ENCODE data around the gene IER2.

Gene IER2, protein sequence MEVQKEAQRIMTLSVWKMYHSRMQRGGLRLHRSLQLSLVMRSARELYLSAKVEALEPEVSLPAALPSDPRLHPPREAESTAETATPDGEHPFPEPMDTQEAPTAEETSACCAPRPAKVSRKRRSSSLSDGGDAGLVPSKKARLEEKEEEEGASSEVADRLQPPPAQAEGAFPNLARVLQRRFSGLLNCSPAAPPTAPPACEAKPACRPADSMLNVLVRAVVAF

DNA sequence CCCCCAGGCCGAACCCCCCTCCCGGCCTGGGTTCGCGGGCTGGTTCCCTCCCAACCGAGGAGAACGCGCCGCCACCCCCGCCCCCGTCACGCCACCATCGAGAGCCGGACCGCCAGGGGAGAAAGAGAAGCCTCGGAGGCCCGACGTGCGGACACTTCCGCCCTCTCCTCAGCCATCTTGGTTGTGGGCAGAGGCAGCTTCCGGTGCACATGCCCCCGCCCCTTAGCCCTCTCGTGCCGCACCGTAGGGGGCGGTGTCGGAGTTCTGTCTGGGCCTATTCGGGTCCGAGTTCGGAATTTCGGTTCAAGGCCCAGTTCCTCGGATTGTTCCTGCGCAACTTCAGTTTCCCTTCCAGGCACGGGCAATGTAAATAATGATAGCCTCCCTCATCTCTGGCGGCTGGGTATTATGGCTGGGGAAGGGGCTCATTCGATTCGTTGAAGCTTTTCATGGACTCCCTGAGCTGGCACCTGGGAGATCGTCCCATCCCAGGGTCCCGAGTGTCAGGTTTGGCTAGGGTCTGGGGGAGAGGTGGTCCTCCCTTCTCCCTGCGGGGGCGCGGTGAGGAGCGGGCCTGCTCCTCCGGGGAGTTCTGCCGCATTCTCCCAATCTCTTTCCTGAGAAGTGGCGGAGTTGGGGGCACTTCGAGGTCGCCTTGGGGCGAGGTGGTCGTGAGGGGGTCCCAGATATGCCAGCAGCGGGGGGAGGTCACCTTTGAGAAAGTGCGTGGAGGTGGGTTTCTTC is at the start of gene IER2, which contains the start of gene STX10:
Gene IER2, plus strand, starts transcription at position 225 of the 744 bp plus-strand sequence. CDS start 2,776 bp downstream, outside the sequence.
Gene STX10, minus strand, starts transcription at position 189 of the 744 bp plus-strand sequence. CDS start 202 bp downstream, outside the sequence.
- DNase-seq (ENCODE audit: low read depth in 2 of 2, low spot score in 1 of 2), result peak; percentile 81 to 91

DNA sequence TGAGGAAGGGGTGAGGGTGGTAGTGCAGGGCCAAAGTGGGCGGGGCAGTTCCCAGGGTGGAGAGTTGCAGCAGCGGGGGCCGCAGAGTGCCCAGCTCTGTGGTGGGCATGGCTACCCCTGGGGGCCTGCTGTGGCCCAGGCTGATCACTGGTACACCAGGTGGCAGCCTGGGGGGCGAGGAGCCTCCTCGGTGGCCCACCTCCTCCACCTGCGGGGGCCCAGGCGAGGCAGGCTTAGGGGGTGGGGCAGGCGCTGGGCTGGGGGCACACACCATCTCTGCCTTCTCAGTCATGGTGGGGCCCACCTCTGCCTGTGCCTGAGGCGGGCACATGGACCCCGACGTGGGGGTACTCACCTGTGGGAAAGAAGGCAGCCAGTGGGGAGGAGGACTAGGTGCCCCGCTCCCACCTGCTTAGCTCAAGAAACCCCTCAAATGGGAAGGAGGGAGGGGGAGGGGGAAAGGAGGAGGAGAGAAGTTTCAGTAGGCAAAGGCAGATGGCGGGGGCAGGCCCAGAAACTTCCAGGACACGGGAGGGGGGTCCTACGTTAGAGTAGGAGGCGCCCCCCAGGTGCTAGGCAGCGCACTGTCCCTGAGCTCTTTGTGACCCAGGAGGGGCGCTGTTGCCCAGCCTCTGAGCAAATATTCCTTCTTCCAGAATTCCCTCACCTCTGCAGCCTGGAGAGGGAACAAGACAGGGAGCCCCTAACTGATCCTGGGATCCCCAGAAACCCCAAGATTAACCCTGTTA is 49.2 kb upstream of the IER2 start:
- DNase-seq (ENCODE audit: low read depth in 2 of 2, low spot score in 1 of 2), result no peak

DNA sequence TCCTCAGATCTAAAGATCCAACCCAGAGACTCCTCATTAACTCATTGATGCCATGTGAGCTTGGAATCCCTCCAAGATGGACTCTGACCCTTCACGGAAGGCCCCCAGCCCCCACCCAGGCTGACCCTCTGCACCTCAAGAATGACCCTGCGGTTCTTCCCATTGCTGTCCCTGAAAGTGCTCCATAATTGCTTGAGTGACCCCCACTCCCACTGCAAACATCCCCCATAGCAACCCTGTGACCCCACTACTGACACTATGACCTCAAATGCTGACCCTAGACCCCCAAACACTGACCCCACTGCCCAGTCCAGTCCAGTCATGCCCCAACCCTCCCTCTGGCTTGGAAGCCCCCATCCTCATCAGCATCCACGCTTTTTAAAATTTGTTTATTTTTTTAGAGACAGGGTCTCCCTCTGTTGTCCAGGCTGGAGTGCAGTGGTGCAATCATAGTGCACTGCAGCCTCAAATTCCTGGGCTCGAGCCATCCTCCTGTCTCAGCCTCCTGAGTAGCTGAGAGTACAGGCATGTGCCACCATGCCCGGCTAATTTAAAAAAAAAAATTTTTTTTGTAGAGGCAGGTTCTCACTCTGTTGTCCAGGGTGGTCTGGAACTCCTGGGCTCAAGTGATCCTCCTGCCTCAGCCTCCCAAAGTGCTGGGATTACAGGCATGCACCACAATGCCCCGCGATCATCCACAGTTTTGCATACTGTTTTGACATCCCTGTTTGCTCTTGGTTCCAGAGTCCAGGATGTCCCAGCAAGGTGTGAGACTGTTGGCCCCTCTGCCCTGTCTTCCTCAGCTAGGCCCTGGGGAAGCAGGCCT is 48.4 kb upstream of the IER2 start:
- no peak for DNase-seq (ENCODE audit: low read depth in 2 of 2, low spot score in 1 of 2)

DNA sequence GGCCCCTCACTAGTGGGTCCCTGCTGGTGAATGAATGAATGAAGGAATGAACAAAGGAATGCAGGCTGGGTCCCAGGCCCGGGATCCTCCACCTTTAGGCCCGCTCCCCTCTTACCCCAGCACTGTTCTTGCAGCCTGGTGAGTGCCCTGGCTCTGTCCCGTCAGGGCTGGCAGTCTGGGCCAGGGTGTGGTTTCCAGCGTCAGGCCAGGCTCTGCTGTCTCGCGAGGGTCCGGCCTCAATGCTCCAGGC is 47.9 kb upstream of the IER2 start:
- DNase-seq (ENCODE audit: low read depth in 2 of 2, low spot score in 1 of 2), result no peak

DNA sequence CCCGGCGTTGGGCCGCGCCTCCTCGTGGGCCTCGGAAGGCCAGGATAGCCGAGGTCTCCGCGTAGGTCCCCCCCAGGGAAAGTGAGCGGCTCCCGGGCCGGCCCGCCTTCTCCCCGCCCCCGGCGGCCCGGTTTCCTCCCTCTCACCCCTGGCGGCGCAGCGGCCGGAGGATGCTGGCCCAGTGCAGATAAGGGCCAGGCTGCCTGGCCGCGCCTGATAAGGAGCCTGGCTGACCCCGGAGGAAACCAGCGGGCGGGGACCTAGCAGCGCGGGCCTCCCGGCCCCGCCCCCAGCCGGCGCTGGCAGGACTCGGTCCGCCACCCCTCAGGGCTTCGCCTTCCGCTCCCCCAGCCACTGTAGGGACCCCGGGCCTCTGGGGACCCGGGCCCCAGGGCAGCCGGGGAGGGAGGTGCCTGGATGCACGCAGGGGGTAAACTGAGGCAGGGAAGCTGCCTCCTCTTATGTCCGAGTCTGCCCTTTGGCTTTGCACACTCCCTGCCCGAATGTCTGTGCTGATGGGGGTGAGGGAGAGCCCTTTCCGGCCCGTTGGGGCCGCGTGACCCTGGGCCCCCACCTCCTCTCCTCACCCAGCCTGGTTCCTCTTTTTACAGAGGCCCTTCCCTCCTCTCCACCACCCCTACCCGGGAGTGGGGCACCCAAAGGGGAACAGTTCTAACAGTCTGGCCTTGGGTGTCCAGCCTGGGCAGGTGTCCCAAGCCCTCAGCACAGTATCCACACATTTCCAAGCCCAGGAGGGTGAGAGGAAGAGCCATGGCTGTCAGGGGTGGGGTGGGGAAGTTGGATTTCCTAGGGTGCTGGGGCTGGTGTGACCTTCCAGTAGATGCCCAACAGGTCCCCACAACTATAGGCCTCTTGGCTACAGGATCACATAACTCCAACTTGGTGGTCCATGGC is 47.3 kb upstream of the IER2 start, which contains the start of gene LYL1:
Gene LYL1, minus strand, starts transcription at position 193 of the 915 bp plus-strand sequence. CDS start 1,687 bp downstream, outside the sequence.
- DNase-seq (ENCODE audit: low read depth in 2 of 2, low spot score in 1 of 2), result no peak

DNA sequence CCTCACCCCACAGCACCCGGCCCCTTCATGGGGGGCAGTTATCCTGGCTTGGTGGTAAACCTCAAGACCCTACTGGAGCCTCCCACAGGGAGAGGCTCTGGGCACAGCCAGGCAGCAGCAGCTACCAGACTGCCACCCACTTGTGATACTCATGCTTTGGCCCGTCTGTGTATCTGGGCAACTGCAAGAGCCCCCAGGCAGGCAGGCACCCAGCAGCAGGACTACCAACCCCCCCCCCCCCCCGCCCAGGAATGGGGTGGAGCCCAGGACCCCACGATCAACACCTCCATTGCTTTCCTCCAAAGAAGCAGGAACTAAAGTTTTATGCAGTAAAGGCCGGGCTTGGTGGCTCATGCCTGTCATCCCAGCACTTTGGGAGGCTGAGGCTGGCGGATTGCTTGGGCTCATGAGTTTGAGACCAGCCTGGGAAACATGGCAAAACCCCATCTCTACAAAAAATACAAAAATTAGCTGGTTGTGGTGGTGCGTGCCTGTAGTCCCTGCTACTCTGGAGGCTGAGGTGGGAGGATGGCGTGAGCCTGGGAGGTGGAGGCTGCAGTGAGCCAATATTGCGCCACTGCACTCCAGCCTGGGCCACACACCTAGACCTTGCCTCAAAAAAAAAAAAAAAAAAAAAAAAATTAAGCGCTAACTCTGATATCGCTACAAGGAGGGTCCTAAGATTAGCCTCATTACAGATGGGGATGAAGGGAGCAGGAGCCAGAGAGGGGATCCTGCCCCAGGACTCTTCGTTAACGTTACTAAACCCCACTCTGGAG is 46.4 kb upstream of the IER2 start:
- DNase-seq (ENCODE audit: low read depth in 2 of 2, low spot score in 1 of 2), result no peak

DNA sequence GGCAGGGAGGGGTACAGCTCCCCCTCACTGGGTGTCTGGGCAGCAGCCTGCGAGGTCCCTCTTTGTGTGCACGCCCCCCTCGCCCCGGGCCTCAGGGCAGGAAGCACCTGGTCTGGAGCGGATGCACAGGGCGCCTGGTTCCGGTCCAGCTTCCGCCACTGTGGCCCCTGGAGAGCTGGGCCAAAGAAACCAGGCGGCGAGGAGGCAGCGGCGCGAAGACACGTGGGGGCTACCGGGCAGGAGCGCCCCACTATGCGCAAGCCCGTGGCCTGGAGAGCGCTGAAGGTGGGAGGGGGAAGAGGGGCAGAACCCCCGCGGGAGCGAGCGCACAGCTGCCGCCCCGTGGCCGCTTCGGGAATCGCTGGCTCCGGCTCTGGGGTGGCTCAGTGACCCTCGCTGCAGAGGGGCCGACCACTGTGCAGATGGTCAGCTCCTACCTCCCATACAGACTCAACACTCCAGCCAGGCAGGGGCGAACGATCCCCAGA is 45.8 kb upstream of the IER2 start:
- peak in 1 of 2 donors; percentile 44 for DNase-seq (ENCODE audit: low read depth in 2 of 2, low spot score in 1 of 2)

DNA sequence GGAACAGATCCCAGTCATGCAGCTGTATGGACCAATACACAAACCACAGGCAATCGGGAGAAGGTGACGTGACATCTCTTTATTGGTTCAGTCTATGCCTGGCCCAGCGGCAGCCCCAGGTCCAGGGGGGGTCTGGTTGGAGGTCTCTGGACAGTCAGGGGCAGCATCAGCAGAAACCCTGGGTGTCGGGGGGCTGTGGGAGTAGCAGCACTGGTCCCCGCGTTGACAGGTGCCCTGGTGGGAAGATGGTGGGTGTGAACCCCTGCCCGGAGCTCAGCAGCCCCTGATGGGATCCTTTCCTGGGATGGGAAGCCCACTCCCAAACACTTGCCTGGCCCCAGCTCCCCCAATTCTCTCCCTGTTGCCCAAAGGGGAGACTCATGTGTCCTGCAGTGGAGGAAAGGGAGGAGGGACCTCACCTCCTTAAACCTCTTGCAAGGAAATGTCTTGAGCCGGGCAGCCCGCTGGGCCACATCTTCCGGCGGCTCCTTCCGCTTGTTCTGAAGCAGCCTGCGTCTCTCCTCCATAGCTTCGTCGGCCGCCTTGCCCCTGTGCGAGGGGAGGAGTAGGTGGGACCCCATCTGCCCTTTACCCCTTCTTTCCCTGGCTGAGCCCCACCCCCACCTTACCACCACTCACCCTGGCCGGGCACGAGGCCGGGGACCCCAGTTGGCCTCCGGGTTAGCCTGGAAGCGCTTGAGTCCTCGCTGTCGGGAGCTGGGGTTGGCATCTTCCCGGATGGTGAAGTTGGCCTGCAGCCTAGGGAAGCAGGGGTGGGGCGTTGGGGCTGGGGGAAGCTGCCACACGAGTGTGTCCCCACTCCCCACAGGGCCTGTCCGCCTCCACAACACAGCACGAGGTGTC is 45.1 kb upstream of the IER2 start:
- no peak for DNase-seq (ENCODE audit: low read depth in 2 of 2, low spot score in 1 of 2)

DNA sequence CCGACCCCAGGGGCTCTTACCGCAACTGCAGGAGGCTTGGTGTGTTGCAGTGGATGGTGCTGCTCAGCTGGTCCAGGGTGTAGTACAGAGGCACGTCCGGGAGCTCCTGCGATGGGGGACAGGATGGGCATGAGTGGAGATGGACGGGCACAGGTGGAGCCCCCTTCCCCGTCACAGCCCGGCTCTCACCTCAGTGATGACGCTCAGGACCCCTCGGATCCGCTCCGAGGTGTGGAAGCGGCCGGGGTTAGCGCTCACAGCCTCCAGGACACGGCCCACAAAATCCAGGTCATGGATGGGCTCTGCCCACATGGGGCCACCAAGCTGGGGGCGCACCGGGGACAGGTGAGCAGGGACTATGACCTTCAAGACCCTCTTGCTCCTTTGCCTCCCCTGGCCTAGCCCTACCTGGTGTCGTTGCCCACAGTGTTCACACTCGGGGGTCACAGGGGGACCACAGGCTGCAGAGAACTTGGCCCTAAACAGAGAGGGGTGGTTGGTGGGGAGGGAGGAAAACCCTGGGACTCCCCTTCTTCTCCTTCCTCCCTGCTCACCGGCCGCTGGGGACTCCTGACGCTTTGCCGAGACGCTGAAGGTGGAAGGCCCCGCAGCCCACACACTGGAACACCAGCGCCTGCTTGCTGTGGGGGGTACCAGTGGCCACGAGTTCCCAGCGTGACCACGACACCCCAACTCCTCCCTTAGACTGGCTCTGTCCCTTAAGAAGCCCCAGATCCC is 40.7 kb upstream of the IER2 start:
- no peak for DNase-seq (ENCODE audit: low read depth in 2 of 2, low spot score in 1 of 2)

DNA sequence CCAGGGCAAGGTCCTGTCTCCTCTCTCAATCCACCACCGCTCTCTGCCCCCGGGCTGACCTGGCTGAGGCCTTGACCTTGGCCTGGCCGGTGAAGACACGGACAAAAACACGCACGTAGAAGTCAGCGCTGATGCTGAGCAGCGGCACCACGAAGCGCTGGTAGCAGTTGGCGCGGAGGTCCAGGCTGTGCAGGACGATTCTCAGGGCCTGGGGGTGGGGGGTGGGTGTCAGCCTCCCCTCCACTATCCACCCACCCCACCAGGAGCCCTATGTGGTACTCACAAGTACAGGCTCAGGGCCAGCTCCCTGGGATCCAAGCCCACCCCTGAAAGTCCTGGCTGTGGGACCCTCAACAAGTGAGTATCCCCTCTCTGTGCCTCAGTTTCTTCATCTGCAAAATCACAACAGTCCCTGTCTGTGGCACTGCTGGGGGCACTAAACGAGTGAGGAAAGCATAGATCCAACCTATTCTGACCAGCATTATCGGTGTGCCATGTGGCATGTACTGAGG is 40.1 kb upstream of the IER2 start:
- no peak for DNase-seq (ENCODE audit: low read depth in 2 of 2, low spot score in 1 of 2)

DNA sequence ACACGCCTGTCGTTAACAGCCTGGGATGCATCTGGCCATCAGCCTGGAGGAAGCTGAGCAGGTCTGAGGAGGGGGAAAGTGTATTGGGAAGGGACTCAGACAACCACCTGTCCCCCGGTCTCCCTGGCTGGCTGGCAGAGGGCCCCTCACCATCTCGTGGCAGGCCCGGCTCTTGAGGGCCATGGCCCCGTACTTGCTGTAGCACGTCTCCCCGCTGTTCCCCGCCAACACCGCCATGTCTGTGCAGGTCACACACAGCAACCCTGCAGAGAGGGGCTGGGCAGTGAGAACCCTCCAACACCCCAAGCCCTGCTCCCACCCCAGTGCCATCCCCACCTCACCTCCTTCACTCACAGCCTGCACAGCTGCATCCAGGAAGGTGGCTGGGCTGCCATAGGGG is 37.7 kb upstream of the IER2 start:
- no peak for DNase-seq (ENCODE audit: low read depth in 2 of 2, low spot score in 1 of 2)

DNA sequence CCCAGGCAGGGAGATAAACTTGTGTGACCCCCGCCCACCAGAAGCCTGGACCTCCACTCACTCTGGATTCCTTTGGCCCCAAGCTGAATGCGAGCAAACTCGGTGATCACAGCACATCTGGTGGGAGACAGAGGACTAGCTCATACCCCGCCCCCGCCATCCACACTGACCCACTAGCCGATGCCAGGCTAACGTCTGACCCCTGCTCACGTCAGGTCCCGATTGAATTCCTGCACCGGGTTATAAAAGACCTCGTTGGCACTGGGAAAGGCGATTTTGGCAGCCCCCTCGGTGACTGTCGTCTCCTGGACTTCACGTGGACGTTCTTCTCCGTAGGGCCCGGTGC is 34.3 kb upstream of the IER2 start:
- DNase-seq (ENCODE audit: low read depth in 2 of 2, low spot score in 1 of 2), result no peak

DNA sequence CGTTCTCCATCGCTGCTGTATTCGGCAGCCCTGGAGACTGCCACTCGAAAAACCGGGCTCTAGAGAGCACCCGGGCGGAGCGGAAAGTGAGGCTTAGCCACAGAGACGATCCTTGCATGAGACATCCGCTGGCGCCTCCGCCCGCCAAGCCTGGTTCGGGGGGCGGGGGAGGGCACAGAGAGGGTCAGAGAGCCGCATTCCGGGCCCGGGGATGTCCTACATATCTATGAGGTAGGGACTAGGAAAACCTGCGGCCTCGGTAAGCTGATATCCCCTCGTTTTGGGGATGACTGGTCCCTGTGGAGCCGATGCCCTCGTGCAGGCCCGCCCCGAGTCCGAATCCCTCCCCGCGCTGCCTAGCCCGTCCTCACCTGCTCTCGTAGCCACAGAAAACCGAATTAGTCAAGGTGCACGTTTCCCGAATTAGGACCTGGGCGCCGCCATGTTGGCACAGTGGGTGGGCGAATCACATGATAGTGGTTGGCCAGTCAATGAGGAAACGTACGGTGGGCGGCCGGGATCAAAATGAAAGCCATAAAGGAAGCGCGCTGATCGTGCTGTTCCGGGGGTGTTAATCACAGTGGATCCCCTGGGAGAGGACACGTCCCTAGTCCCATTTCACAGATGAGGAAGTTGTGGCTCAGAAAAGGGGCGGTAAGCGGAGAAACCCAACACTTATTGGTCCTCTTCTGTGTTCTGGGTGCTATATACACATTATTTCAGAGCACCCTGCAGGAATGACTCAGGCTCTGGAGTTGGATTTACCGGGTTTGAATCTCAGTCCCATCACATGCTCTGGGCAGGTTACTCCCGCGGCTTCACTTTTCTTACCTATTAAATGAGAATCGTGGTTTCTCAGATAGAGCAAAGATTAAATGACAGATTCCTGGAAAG is 33.7 kb upstream of the IER2 start, which contains the start of gene TRMT1:
Gene TRMT1, minus strand, starts transcription at position 459 of the 894 bp plus-strand sequence. Its CDS starts 341 bp downstream, at position 118.
- peak; percentile 72 to 79 for DNase-seq (ENCODE audit: low read depth in 2 of 2, low spot score in 1 of 2)

DNA sequence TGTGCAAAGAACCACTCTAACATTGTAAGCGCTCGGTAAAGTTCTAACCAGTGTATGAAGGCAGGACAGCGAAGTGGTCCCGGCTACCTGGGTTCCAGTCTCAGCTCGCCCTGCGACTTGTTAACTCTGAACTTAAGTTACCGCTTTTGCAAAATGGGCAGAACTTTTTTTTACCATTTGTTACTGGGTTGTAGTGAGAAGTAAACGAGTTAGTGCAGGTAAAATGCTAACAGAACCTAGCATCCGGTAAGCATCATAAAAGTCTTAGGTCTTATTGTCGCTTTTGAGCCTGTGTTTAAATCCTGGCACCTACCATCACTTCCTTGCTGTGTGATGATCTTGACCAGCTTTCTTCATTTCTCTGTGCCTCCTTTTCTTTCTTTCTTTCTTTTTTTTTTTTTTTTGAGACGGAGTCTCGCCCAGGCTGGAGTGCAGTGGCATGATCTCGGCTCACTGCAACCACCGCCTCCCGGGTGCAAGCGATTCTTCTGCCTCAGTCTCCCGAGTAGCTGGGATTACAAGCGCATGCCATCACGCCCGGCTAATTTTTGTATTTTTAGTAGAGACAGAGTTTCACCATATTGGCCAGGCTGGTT is 32.9 kb upstream of the IER2 start:
- DNase-seq (ENCODE audit: low read depth in 2 of 2, low spot score in 1 of 2), result no peak

DNA sequence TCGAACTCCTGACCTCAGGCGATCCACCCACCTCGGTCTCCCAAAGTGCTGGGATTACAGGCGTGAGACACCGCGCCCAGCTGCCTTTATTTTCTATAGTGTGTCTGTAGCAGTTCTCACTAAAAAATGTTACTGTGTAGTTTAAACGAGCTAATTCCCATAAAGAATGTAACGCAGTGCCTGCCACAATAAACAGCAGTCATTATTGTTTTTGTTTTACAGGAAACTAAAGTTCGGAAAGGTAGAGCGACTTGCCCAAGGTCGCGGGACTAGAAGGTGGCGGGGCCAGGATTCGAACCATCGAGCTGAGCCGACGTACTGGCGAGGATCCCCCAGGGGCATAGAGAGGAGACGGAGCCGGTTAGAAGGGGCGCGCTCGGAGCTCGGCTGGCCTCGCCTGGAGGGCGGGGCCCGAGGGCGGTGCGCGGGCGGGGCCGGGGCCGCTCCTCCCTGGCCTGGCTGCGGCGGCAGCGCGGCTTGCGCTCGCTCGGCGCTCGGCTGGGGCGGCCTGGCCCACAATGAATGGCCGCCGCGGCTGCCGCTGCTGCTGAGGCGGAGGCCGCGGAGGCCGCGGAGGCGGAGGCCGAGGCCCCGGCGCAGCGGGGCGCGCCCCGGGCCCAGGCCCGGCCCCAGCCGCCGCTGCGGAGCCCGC is 32.3 kb upstream of the IER2 start, which contains the start of gene NACC1:
Gene NACC1, plus strand, starts transcription at position 493 of the 652 bp plus-strand sequence. CDS start 16,944 bp downstream, outside the sequence.
- DNase-seq (ENCODE audit: low read depth in 2 of 2, low spot score in 1 of 2), result peak; percentile 57 to 74

All from stimulated activated CD8-positive, alpha-beta memory T cell treated with anti-CD3 and anti-CD28 coated beads, Interleukin-4, amount 100 ng/mL, for 1 hour (primary cell).